Vagina (tissue), 2 donors: ENCODE results near the gene MAK. TPM values are rescaled to one million over a fixed set of nuclear protein-coding genes. Genes with fewer than 3 reads are reported as not detected.
"Not testable (repeated sequence)": the region's sequence is repeated elsewhere in the genome, so short reads cannot be mapped to it uniquely, and the experiment has no call there.

Experiments
- DNase-seq, 2 donors: peaks; one replicate each; pipeline ENCODE4 v3.0.0-alpha.2; 2017; ENCODE audit errors: extremely low spot score in 2 of 2
- H3K27ac ChIP-seq: fragments of 200-600 bp; sonication (generic); one replicate; pipeline ENCODE4 v1.5.1; 2019
- H3K27me3 ChIP-seq: fragments of 200-600 bp; sonication (generic); one replicate; pipeline ENCODE4 v1.5.1; 2019
- H3K36me3 ChIP-seq, 2 donors: fragments of 200-600 bp; sonication (generic); one replicate each; pipeline ENCODE4 v1.5.1; 2017 to 2019
- H3K4me1 ChIP-seq: fragments of 200-600 bp; sonication (generic); one replicate; pipeline ENCODE4 v1.5.1; 2019
- H3K4me3 ChIP-seq, 2 donors: fragments of 200-600 bp; sonication (generic); 1 replicate in 1 of 2; 2 replicates in 1 of 2; pipeline ENCODE4 v1.5.1; 2016 to 2019
- H3K9me3 ChIP-seq: fragments of 200-600 bp; sonication (generic); one replicate; pipeline ENCODE4 v1.5.1; 2019
- CTCF ChIP-seq, 3 experiments: fragments of 450-650 bp in 2 of 3; fragments of 200-600 bp in 1 of 3; sonication (generic) in 1 of 3; IDR thresholded peaks; one replicate each; pipeline ENCODE4 v1.5.1; 2017 to 2019; ENCODE audit warnings: antibody characterized with exemption in 3 of 3, mild to moderate bottlenecking in 2 of 3, moderate library complexity in 2 of 3
- POLR2A ChIP-seq, 2 donors: fragments of 450-650 bp; IDR thresholded peaks; one replicate each; pipeline ENCODE4 v1.6.1; 2017; ENCODE audit warnings: antibody characterized with exemption in 2 of 2, mild to moderate bottlenecking in 2 of 2, moderate library complexity in 2 of 2
- POLR2AphosphoS5 ChIP-seq, 2 donors: sonication (generic); formaldehyde crosslinking; IDR thresholded peaks; one replicate each; pipeline ENCODE4 v1.9.0; 2017; ENCODE audit warnings: antibody characterized with exemption in 2 of 2, mild to moderate bottlenecking in 2 of 2, low read depth in 1 of 2; ENCODE audit not compliant: insufficient read depth in 1 of 2
- intact Hi-C: fragments of 100-400 bp; cut with DNase I; formaldehyde crosslinking; loops from one replicate; pipeline ENCODE4 v1.15.1; 2023
- total RNA-seq: library from RNA; depleted of rRNA; stranded (reverse); fragments of >200 nt; gene quantifications from one replicate; pipeline ENCODE4 v1.2.3, GENCODE V29; 2016

The MAK gene
- total RNA-seq, 1 donor from 2014 or later, result 0.25 TPM

- intact Hi-C loops, result no loop called here
These were observed 45.2 kb upstream of the MAK start for GRCh38 chr6:10883312-10884244.

GRCh38 chr6:10882657-10883171 is 44.4 kb upstream of the MAK start:
- TF ChIP-seq POLR2AphosphoS5 (IDR thresholded peaks at IDR 0.05; ENCODE audit: insufficient read depth in 1 of 2, low read depth in 1 of 2) (no peak), CTCF (IDR thresholded peaks at IDR 0.05) (no peak), POLR2A (IDR thresholded peaks at IDR 0.05) (no peak)
- Histone ChIP-seq H3K9me3 (no peaks in the 10 kb centered on the region), H3K36me3 (no peaks in the 10 kb centered on the region), H3K27me3 (peaks cover 32% of the 10 kb centered on the region), H3K27ac (no peak overlapping the region), H3K4me3 (no peak overlapping the region), H3K4me1 (peaks cover 25% of the 10 kb centered on the region)
- intact Hi-C loops, result no loop called here
- no peak for DNase-seq

More at GRCh38 chr6:10883312-10884244, 45.2 kb upstream of the MAK start:
- TF ChIP-seq POLR2AphosphoS5 (IDR thresholded peaks at IDR 0.05; ENCODE audit: insufficient read depth in 1 of 2, low read depth in 1 of 2), result no peak
- TF ChIP-seq CTCF (IDR thresholded peaks at IDR 0.05), result no peak
- TF ChIP-seq POLR2A (IDR thresholded peaks at IDR 0.05), result no peak
- no peak for DNase-seq
- H3K4me3 ChIP-seq, result no peak overlapping the region
- no peak overlapping the region for H3K27ac ChIP-seq
- peaks cover 25% of the 10 kb centered on the region for H3K4me1 ChIP-seq
- peaks cover 32% of the 10 kb centered on the region for H3K27me3 ChIP-seq
- H3K36me3 ChIP-seq, result no peaks in the 10 kb centered on the region
- H3K9me3 ChIP-seq, result no peaks in the 10 kb centered on the region

DNA sequence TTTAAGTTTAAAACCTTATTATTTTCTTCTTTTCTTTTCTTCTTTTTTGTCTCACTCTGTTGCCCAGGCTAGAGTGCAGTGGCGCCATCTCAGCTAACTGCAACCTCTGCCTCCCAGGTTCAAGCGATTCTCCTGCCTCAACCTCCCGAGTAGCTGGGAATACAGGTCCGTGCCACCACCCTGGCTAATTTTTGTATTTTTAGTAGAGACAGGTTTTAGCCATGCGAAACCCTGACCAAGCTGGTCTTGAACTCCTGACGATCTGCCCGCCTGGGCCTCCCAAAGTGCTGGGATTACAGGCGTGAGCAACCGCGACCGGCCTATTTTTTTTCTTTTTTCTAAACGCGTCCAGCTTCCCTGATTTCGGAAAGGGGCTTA is 43.9 kb upstream of the MAK start:
- not testable (repeated sequence) for H3K36me3 ChIP-seq
- H3K4me1 ChIP-seq, result peaks cover 25% of the 10 kb centered on the region

GRCh38 chr6:10880366-10880765 is 42.0 kb upstream of the MAK start:
- DNase-seq, result no peak
- H3K9me3 ChIP-seq, result no peaks in the 10 kb centered on the region
- H3K27ac ChIP-seq, result no peak overlapping the region
- peaks cover 16% of the 10 kb centered on the region for H3K27me3 ChIP-seq
- intact Hi-C loops, result no loop called here
- TF ChIP-seq CTCF (IDR thresholded peaks at IDR 0.05) (no peak), POLR2A (IDR thresholded peaks at IDR 0.05) (no peak), POLR2AphosphoS5 (IDR thresholded peaks at IDR 0.05; ENCODE audit: insufficient read depth in 1 of 2, low read depth in 1 of 2) (no peak)
- H3K4me3 ChIP-seq, result no peak overlapping the region
- no peaks in the 10 kb centered on the region for H3K36me3 ChIP-seq
- peaks cover 14% of the 10 kb centered on the region for H3K4me1 ChIP-seq

More for the DNA sequence above, 43.9 kb upstream of the MAK start:
- H3K4me3 ChIP-seq, intact Hi-C loops, DNase-seq, H3K27ac ChIP-seq, H3K9me3 ChIP-seq: not testable (repeated sequence)
- peaks cover 32% of the 10 kb centered on the region for H3K27me3 ChIP-seq

DNA sequence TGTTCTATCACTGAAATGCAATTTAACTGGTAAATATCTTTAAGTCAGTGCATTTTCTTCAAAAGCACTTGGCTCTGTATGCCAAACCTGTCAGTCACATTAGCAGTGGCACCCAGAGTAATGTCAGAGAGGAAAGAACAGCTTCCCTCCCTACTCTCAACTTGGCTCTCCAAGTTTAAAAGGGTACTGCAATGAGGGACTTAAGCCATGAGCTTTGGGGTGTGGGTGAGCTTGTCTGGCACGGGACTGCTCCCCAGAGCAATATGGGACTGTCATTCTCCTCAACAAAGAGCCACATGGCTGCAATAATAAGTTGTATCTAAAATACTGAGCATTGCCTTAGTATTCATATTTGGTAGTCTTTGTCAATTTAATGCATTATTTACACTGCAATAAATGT is 39.5 kb upstream of the MAK start:
- Histone ChIP-seq H3K36me3 (no peaks in the 10 kb centered on the region), H3K27me3 (peaks cover 16% of the 10 kb centered on the region), H3K27ac (no peak overlapping the region), H3K9me3 (no peaks in the 10 kb centered on the region), H3K4me3 (no peak overlapping the region), H3K4me1 (peaks cover 14% of the 10 kb centered on the region)
- TF ChIP-seq CTCF (IDR thresholded peaks at IDR 0.05) (no peak), POLR2A (IDR thresholded peaks at IDR 0.05) (no peak), POLR2AphosphoS5 (IDR thresholded peaks at IDR 0.05; ENCODE audit: insufficient read depth in 1 of 2, low read depth in 1 of 2) (no peak)
- no peak for DNase-seq
- intact Hi-C loops, result no loop called here
